GM18511 (cell line): ENCODE data around the gene SPDYE16.
"Not testable (repeated sequence)": the region's sequence is repeated elsewhere in the genome, so short reads cannot be mapped to it uniquely, and the experiment has no call there.

Source experiments
- ATAC-seq: cut with Tn5 transposase; IDR thresholded peaks from one replicate; pipeline ENCODE4 v1.9.1; 2021; ENCODE audit warnings: mild to moderate bottlenecking, moderate library complexity; ENCODE audit not compliant: unreplicated experiment

SPDYE16 gene

GRCh38 chr7:76549855-76550248 lies 6.8 kb upstream of the SPDYE16 start:
- ATAC-seq: not testable (repeated sequence)

- peak; percentile 99 for ATAC-seq
Measured at GRCh38 chr7:76549025-76549854, 6.1 kb upstream of the SPDYE16 start.

- ATAC-seq: not testable (repeated sequence)
Measured at GRCh38 chr7:76531643-76532042, 11.5 kb downstream of the SPDYE16 start.

GRCh38 chr7:76526183-76526582 lies 16.9 kb downstream of the SPDYE16 start:
- ATAC-seq: not testable (repeated sequence)

GRCh38 chr7:76516932-76517331 lies 26.2 kb downstream of the SPDYE16 start:
- not testable (repeated sequence) for ATAC-seq

- ATAC-seq: no peak
Measured at GRCh38 chr7:76515999-76516443, 27.1 kb downstream of the SPDYE16 start.

- no peak for ATAC-seq
Measured at GRCh38 chr7:76514926-76515771, 27.9 kb downstream of the SPDYE16 start.

- ATAC-seq: no peak
Measured at GRCh38 chr7:76513817-76514799, 29.0 kb downstream of the SPDYE16 start.

GRCh38 chr7:76512941-76513816 lies 29.9 kb downstream of the SPDYE16 start:
- no peak for ATAC-seq

- ATAC-seq: not testable (repeated sequence)
Measured at GRCh38 chr7:76511911-76512885, 30.9 kb downstream of the SPDYE16 start.

- ATAC-seq: not testable (repeated sequence)
Measured at GRCh38 chr7:76511200-76511910, 31.7 kb downstream of the SPDYE16 start.

GRCh38 chr7:76509931-76510877 lies 32.9 kb downstream of the SPDYE16 start, which contains the start of gene UPK3B:
TSS of gene UPK3B (plus strand) at chr7:76510552. CDS start at chr7:76510653, 101 bp downstream.
- no peak for ATAC-seq

- no peak for ATAC-seq
Measured at GRCh38 chr7:76507723-76508406, 35.2 kb downstream of the SPDYE16 start.

- ATAC-seq: not testable (repeated sequence)
Measured at GRCh38 chr7:76506643-76507042, 36.5 kb downstream of the SPDYE16 start.

- no peak for ATAC-seq
Measured at GRCh38 chr7:76506081-76506440, 37.0 kb downstream of the SPDYE16 start.
